Mucosa of descending colon (tissue), 3 donors: ENCODE measurements around the gene CLCNKA. TPM values are rescaled to one million over a fixed set of nuclear protein-coding genes. Genes with fewer than 3 reads are reported as not detected.
"Not testable (repeated sequence)": the region's sequence is repeated elsewhere in the genome, so short reads cannot be mapped to it uniquely, and the experiment has no call there.

ENCODE experiments used
- ATAC-seq: fragments of 200-7000 bp; cut with Tn5 transposase; one replicate; pipeline ENCODE4 v1.9.1; 2020; ENCODE audit warnings: mild to moderate bottlenecking, moderate library complexity
- DNase-seq, 3 donors: peaks; one replicate each; pipeline ENCODE4 v3.0.0-alpha.2; 2020
- H3K36me3 ChIP-seq: fragments of 200-600 bp; one replicate; pipeline ENCODE4 v1.8.0; 2021; ENCODE audit warnings: low read depth, mild to moderate bottlenecking
- H3K4me1 ChIP-seq: fragments of 200-600 bp; one replicate; pipeline ENCODE4 v1.8.0; 2021; ENCODE audit warnings: low read depth, mild to moderate bottlenecking
- H3K4me3 ChIP-seq: fragments of 200-600 bp; one replicate; pipeline ENCODE4 v1.8.0; 2021; ENCODE audit warnings: mild to moderate bottlenecking
- H3K9me3 ChIP-seq: fragments of 200-600 bp; one replicate; pipeline ENCODE4 v1.8.0; 2021; ENCODE audit warnings: mild to moderate bottlenecking
- intact Hi-C, 2 donors: fragments of 100-400 bp; cut with DNase I in 1 of 2; cut with micrococcal nuclease in 1 of 2; formaldehyde crosslinking; loops; one replicate each; pipeline versions ENCODE4 v1.11.0 to v1.11.1; 2022; cut with DNase I, micrococcal nuclease
- total RNA-seq, 3 donors: library from RNA; stranded (reverse); fragmentation: NEBNext Ultra II Directional in 2 of 3; extraction: Animal tissue kit (Norgen Biotek cat#: 25700) in 2 of 3; gene quantifications; one replicate each; pipeline versions ENCODE4 v1.2.1 to v1.2.4, GENCODE V29; 2021 to 2023
- TF ChIP-seq, protein P1 (sequence below): fragments of 200-600 bp; IDR thresholded peaks from one replicate; pipeline ENCODE4 v1.8.0; 2022; ENCODE audit warnings: antibody characterized with exemption, mild to moderate bottlenecking
- donor health status: DM: no; HTN: no; CAD: no; lungs with moderate emphysema.
- donor health status: DM: no; HTN: no; CAD: no.
- donor health status: DM: no; HTN: yes; CAD: no.

The CLCNKA gene
- total RNA-seq, 3 donors from 2014 or later: 1.3 to 3.4 TPM; not detected in 1

GRCh38 chr1:16026723-16027484 is 5.1 kb downstream of the CLCNKA start:
- Histone ChIP-seq H3K4me3 (no peak overlapping the region), H3K9me3 (no peaks in the 10 kb centered on the region), H3K36me3 (no peaks in the 10 kb centered on the region), H3K4me1 (peaks cover 8% of the 10 kb centered on the region)
- intact Hi-C loops: no loop called here
- ATAC-seq (no peak), DNase-seq (peak in 1 of 3 donors; percentile 11)
- TF ChIP-seq, protein P1, sequence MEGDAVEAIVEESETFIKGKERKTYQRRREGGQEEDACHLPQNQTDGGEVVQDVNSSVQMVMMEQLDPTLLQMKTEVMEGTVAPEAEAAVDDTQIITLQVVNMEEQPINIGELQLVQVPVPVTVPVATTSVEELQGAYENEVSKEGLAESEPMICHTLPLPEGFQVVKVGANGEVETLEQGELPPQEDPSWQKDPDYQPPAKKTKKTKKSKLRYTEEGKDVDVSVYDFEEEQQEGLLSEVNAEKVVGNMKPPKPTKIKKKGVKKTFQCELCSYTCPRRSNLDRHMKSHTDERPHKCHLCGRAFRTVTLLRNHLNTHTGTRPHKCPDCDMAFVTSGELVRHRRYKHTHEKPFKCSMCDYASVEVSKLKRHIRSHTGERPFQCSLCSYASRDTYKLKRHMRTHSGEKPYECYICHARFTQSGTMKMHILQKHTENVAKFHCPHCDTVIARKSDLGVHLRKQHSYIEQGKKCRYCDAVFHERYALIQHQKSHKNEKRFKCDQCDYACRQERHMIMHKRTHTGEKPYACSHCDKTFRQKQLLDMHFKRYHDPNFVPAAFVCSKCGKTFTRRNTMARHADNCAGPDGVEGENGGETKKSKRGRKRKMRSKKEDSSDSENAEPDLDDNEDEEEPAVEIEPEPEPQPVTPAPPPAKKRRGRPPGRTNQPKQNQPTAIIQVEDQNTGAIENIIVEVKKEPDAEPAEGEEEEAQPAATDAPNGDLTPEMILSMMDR: no peak

GRCh38 chr1:16028237-16029002 is 6.6 kb downstream of the CLCNKA start:
- no peaks in the 10 kb centered on the region for H3K9me3 ChIP-seq
- peaks cover 8% of the 10 kb centered on the region for H3K4me1 ChIP-seq
- ATAC-seq: no peak
- H3K4me3 ChIP-seq: no peak overlapping the region
- TF ChIP-seq, protein P1: no peak
- H3K36me3 ChIP-seq: no peaks in the 10 kb centered on the region
- intact Hi-C loops: no loop called here
- no peak for DNase-seq

GRCh38 chr1:16029003-16029268 is 7.1 kb downstream of the CLCNKA start:
- not testable (repeated sequence) for ATAC-seq, H3K36me3 ChIP-seq

GRCh38 chr1:16029288-16029687 is 7.5 kb downstream of the CLCNKA start:
- TF ChIP-seq, protein P1: no peak
- Histone ChIP-seq H3K4me3 (no peak overlapping the region), H3K9me3 (no peaks in the 10 kb centered on the region), H3K4me1 (peaks cover 8% of the 10 kb centered on the region), H3K36me3 (no peaks in the 10 kb centered on the region)
- DNase-seq (no peak), ATAC-seq (no peak)
- intact Hi-C loops: no loop called here

More at GRCh38 chr1:16029003-16029268, 7.1 kb downstream of the CLCNKA start:
- H3K4me1 ChIP-seq, intact Hi-C loops, H3K9me3 ChIP-seq, H3K4me3 ChIP-seq, DNase-seq: not testable (repeated sequence)

- ATAC-seq: no peak
- Histone ChIP-seq H3K36me3 (no peaks in the 10 kb centered on the region), H3K9me3 (no peaks in the 10 kb centered on the region), H3K4me3 (no peak overlapping the region), H3K4me1 (peaks cover 8% of the 10 kb centered on the region)
- no peak for DNase-seq
- intact Hi-C loops: no loop called here
- TF ChIP-seq, protein P1: no peak
Observed at GRCh38 chr1:16031551-16031950, 9.7 kb downstream of the CLCNKA start.

- intact Hi-C loops: no loop called here
Observed at GRCh38 chr1:16032388-16033102, 10.7 kb downstream of the CLCNKA start.

DNA sequence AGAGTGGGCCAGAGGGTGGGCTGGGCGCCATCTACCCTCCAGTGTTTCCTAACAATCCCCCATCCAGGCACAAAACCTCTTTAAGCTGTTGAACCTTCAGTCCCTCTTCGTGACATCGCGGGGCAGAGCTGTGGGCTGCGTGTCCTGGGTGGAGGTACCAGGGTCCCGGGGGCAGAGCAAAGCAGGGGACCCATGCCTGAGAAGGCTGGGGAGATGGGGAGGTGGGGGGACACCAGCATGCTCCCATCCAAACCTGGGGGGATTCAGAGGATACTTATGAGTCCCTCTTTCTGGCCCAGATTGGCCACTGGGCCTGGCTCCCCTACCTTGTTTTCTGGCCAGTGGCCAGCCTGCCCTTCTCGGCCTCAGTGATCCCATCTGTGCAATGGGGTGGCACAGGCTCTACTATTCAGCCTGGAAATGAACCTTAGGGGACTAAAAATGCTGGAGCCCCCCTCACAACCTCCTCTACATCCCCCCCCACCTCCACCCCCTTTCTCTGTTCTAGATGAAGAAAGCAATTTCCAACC is 11.3 kb downstream of the CLCNKA start:
- H3K36me3 ChIP-seq, ATAC-seq, H3K4me1 ChIP-seq, intact Hi-C loops, H3K9me3 ChIP-seq, H3K4me3 ChIP-seq: not testable (repeated sequence)
- DNase-seq: peak in 1 of 3 donors; percentile 34

More at GRCh38 chr1:16032388-16033102, 10.7 kb downstream of the CLCNKA start:
- DNase-seq (peak; percentile 81 to 86 (median 81)), ATAC-seq (peak; percentile 96)
- no peaks in the 10 kb centered on the region for H3K9me3 ChIP-seq
- H3K4me1 ChIP-seq: no peaks in the 10 kb centered on the region
- no peaks in the 10 kb centered on the region for H3K36me3 ChIP-seq
- TF ChIP-seq, protein P1: peak; percentile 70
- H3K4me3 ChIP-seq: no peak overlapping the region

DNA sequence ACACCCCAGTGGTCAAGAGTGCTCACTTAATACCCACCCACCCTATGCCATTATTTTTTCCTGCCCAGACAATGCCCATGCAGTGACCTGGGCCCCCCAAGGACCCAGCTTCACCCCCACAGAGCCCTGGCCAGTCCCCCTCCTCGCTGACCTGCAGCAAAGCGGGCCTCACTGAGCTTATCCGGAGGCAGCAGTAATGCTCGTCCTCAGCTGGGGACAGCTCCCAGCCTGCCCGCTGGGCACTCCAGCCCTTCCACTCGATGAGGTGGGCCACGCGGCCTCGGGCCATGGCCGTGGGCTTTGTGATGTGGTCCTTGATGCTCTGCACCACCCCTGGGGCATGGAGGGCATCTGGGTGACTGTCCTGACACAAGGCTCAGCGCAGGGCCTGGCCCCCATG is 14.6 kb downstream of the CLCNKA start:
- H3K9me3 ChIP-seq, H3K4me1 ChIP-seq, H3K4me3 ChIP-seq, H3K36me3 ChIP-seq, intact Hi-C loops, ATAC-seq, DNase-seq: not testable (repeated sequence)
